Activated CD4-positive, alpha-beta T cell treated with anti-CD3 and anti-CD28 coated beads for 24 hours (primary cell): ENCODE measurements around the gene SEMA4F.
"Not testable (repeated sequence)": the region's sequence is repeated elsewhere in the genome, so short reads cannot be mapped to it uniquely, and the experiment has no call there.

Experiments used
- DNase-seq, 2 donors: peaks; one replicate each; pipeline ENCODE4 v3.0.0-alpha.2; 2020; ENCODE audit warnings: low read depth in 2 of 2

Gene SEMA4F

GRCh38 chr2:74653985-74654882 lies at the start of gene SEMA4F:
Gene SEMA4F, plus strand, starts transcription at chr2:74654247. Its CDS starts 130 bp downstream, at chr2:74654377.
- DNase-seq, result peak; percentile 92

DNA sequence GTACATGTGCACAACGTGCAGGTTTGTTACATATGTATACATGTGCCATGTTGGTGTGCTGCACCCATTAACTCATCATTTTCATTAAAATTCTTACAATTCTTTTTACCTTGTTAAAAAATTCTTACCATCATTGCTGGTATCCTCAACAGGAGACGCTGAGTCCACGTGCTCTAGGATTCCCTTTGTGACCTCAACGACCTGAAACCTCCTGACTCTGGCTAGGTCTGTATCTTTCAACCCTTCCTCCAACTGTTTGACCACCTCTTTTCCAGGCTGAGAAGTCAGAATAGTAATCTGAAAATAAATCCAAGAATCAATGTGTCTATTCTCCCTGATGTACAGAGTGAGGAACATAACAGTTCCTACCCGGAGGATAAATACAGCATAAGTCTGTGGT lies 47.1 kb upstream of the SEMA4F start:
- no peak for DNase-seq

DNA sequence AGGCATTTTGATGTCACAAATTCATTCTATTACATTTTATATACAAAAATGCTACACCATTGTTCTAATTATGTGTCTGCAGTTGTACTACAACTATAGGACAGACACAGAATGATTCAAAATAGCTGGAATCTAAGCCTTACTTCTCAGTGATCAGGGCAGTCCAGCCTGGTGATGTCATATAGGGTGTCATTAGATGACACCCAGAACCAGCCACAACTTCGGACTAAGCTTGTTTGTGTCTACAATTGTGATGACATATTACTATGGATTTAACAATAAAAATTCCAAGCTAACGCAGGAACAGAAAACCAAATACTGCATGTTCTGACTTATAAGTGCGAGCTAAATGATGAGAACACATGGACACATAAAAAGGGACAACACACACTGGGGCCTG lies 36.9 kb upstream of the SEMA4F start:
- no peak for DNase-seq

- DNase-seq, result no peak
Measured at GRCh38 chr2:74618410-74619083, 35.5 kb upstream of the SEMA4F start.

DNA sequence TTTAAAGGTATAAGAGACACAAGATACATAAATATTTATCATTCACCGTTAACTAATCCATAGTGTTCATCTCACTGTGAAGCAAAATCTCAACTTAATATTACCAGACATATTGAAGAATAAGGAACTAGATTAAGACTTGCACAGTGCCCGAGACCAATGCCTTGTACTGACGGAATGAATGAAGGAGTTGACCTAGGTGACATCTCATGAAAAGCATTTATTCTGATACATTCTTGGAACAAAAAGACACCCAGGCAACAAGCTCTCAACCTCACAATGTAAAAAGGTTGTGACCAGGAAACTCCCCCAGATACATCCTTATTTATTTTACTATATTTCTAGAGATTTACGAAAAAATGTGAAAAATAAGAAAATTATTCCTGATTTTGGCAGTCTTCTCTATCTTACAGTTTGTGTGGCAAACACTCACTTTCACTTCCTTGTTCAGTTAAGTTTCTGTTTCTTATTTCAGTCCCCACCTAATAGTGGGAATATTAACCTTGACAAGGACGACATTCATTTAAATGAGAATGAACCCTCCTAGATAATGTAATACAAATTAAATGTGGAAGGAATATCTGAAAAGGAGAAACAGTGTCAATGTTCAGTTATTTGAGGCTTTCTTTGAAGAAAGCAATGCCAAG lies 34.3 kb upstream of the SEMA4F start:
- DNase-seq, result no peak

DNA sequence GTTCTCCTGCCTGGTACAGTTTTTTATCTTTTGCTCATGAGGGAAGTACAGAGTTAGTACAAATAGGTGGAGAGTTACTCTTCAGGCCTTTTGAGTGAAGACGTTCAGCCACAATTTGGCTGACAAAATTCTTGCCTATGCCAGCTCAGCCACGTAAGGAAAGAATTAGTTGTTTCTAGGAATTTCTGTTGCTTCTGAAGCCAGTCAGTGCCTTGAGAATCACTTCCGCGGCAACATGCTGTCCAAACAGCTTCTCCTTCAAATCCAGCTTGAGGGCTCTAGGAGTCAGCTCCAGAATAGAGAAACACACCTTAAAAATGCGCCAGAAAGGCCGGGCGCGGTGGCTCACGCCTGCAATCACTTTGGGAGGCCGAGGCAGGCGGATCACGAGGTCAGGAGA lies 33.4 kb upstream of the SEMA4F start:
- DNase-seq, result no peak

DNA sequence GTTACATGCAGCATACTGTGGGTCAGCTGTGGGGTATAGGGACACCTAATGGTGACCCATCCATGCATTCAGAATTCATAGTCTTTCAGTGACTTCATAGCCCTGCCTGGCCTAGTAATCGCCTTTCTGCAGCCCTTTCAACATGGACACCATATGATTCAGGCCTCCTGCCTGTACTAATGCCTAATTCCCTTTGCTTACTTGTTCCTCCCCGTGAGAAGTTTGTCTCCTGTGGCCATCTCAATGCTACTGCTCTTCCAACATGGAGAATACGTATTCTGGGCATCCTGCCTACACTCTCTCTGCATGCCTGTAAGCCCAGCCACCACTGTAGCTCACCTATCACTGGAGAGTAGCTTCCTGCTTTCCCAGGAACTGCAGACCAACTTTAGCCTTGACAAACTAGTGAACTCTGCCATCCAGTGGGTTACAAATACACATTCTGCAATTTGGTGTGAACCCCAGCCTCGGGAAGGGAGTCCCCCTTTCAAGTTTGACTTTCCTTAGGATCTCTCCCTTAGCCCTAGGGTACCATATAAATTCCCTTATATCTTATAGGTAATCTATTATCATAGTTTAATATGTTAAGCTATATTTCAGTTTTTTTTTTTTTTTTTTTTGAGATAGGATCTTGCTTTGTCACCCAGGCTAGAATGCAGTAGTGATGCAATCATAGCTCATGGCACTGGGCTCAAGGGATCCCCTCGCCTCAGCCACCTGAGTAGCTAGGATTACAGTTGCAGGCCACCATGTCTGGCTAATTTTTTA lies 28.2 kb upstream of the SEMA4F start:
- no peak for DNase-seq

GRCh38 chr2:74628538-74629105 lies 25.4 kb upstream of the SEMA4F start:
- DNase-seq, result no peak

DNA sequence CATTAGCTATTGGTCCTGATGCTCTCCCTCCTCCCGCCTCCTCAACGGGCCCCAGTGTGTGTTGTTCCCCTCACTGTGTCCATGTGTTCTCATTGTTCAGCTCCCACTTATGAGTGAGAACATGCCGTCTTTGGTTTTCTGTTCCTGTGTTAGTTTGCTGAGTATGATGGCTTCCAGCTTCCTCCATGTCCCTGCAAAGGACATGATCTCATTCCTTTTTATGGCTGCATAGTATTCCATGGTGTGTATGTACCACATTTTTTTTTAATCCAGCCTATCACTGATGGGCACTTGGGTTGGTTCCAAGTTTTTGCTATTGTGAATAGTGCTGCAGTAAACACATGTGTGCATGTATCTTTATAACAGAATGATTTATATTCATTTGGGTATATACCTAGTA lies 23.6 kb upstream of the SEMA4F start:
- not testable (repeated sequence) for DNase-seq

DNA sequence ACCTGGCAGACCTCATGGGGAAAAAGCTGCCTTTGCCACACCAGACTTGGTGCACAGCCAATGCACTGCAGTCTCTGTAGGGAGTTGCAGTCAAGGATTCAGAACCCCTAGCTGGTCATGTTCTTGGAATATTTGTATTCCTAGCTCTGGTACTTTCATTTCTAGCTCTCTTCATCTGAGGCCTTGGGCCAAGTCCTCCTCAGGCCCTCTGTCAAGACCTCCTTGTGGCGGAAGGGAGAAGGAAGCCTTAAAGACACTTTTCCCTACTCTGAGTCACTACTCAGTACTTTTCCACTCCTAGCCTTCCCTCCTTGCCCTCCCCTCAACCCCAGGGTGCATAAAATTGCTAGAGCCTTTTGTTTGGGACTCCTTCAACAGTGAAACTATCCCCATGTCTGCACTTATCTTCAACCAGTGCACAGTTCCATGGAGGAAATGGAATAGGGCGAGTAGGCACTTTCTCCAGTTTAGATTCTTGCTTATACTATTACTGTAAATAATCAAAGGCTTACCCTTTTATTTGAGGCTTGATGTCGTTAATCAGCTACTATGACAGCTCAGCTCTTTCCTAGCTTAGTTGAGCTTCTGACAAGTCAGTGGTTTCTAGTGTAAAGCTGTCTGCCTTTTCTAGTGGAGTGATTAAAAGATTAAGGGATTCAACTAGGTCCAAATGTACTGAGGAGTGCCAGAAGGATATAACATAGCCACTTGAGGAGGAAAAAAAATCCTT lies 21.7 kb upstream of the SEMA4F start:
- DNase-seq, result no peak

GRCh38 chr2:74632939-74633312 lies 21.1 kb upstream of the SEMA4F start:
- DNase-seq, result no peak

GRCh38 chr2:74639550-74639949 lies 14.5 kb upstream of the SEMA4F start:
- DNase-seq, result no peak

DNA sequence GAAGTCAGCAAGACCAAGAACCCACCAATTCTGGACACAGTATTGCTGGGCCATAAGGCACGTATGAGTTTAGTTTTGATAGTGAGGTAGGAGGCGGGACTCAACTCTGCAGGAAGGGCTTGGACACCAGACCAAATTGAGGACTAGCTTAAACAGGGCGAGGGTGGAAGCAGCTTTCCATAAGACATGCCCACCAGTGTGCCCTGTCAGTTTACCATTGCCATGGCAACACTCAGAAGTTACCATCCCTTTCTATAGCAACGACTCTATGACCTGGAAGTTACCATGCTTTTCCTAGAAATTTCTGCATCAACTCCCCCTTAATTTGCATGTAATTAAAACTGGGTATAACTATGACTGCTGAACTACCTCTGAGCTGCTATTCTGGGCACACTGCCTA lies 8.7 kb upstream of the SEMA4F start:
- DNase-seq, result no peak

- DNase-seq, result no peak
Measured at GRCh38 chr2:74646201-74646600, 7.8 kb upstream of the SEMA4F start.

DNA sequence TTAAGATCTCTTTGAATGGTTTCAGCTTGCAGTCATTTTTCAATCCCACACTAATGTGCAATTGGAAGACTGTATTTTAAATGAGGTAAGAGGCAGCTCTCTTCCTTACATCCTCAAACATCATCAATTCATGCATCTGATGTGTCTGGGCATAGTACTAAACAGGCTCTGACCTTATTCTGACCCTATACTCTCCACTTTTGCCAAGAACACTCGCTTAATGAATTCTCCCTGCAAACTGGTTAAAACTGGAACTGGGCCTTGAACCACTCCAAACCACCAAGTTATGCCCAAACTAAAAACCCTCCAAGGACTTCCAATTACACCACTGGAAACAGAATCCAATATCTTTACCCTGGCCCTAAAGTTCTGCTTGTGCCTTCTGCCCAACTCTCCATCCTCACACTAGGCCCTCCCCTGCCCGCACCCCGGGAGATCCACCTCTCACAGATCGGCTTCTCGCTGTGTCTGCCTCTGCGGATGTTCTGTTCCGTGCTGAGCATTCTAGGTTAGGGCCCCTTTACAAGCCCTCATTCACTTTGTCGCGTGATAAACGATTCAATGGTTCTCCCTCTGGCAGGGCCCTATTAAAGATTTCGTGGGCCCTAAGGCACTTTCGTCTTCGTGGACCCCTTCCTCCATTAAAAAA lies 7.1 kb upstream of the SEMA4F start:
- no peak for DNase-seq

- no peak for DNase-seq
Measured at GRCh38 chr2:74648009-74648443, 6.0 kb upstream of the SEMA4F start, which contains the start of gene M1AP. Gene M1AP, minus strand, starts transcription at chr2:74648330. Its CDS starts 8,055 bp downstream, at chr2:74640275.

DNA sequence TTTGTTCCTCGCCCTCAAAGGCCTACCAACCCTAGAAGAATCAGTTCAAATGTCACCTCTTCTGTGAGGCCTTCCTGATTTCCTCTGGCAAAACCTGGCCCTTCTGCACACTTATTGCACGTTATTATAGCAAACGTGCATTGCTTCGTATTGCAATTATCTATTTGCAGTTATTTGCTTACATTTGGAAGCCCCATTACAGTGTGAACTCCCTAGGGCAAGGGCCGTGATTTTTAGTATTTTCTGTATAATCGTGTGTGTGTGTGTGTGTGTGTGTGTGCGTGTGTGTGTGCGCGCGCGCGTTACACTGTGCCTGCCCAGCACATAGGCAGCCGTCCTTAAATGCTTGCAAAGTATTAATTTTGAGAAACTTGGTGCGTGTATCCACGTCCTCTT lies 460 bp upstream of the SEMA4F start:
- DNase-seq, result no peak

DNA sequence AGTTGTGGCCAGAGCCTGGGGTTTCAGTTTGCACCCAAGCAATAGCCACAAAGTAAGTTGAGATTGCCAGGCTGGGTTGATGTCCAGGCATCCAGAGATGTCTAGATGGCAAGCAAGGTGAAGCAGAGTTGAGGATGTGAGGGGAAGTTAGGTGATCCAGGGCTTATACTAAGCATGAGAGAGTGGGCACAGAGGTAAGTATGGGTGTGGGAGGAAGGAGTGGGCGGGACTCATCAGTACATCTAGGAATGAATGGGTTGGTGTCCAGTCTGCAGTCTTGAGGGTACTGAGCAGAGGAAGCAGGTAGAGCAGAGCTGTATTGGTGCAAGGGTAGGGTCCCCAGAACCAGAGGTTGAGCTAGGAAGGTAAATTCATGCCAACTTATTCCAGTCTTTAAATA lies 1.5 kb downstream of the SEMA4F start:
- DNase-seq, result no peak

- no peak for DNase-seq
Measured at GRCh38 chr2:74658516-74658915, 4.5 kb downstream of the SEMA4F start.

GRCh38 chr2:74659462-74659861 lies 5.4 kb downstream of the SEMA4F start:
- no peak for DNase-seq
